H9 (cell line): ENCODE data around the gene ALDH3A2. TPM values are rescaled to one million over a fixed set of nuclear protein-coding genes. Genes with fewer than 3 reads are reported as not detected.

Experiments
- DNase-seq: peaks from one replicate; pipeline ENCODE4 v3.0.0-alpha.2; 2017
- H2AFZ ChIP-seq: one replicate; pipeline ENCODE4 v1.6.1; 2013; ENCODE audit warnings: mild to moderate bottlenecking, low read length, control low read depth, moderate library complexity
- H2AK5ac ChIP-seq: 2 replicates; pipeline ENCODE4 v1.6.1; 2013; ENCODE audit warnings: low read length, control low read depth, mixed read lengths; ENCODE audit not compliant: insufficient read length
- H2BK120ac ChIP-seq: one replicate; pipeline ENCODE4 v1.6.1; 2013; ENCODE audit warnings: low read depth, mild to moderate bottlenecking, low read length, control low read depth, inconsistent platforms; ENCODE audit not compliant: poor library complexity, severe bottlenecking
- H2BK12ac ChIP-seq: 2 replicates; pipeline ENCODE4 v1.6.1; 2013; ENCODE audit warnings: low read length, control low read depth, mixed read lengths, low read depth; ENCODE audit not compliant: insufficient read length
- H2BK15ac ChIP-seq: 2 replicates; pipeline ENCODE4 v1.6.1; 2013; ENCODE audit warnings: low read depth, low read length, control low read depth
- H2BK20ac ChIP-seq: one replicate; pipeline ENCODE4 v1.6.1; 2013; ENCODE audit warnings: low read depth, mild to moderate bottlenecking, low read length, control low read depth, inconsistent platforms; ENCODE audit not compliant: poor library complexity, severe bottlenecking
- H2BK5ac ChIP-seq: 2 replicates; pipeline ENCODE4 v1.6.1; 2013; ENCODE audit warnings: low read length, control low read depth, mixed read lengths; ENCODE audit not compliant: insufficient read length
- H3K14ac ChIP-seq: 2 replicates; pipeline ENCODE4 v1.6.1; 2013; ENCODE audit warnings: low read length, control low read depth; ENCODE audit not compliant: insufficient read depth
- H3K18ac ChIP-seq: 2 replicates; pipeline ENCODE4 v1.6.1; 2013; ENCODE audit warnings: low read depth, mild to moderate bottlenecking, mixed read lengths, low read length, control low read depth; ENCODE audit not compliant: insufficient read length
- H3K23ac ChIP-seq: 2 replicates; pipeline ENCODE4 v1.6.1; 2013; ENCODE audit warnings: low read length, control low read depth, mixed read lengths, low read depth; ENCODE audit not compliant: insufficient read length
- H3K23me2 ChIP-seq: 2 replicates; pipeline ENCODE4 v1.6.1; 2013; ENCODE audit warnings: low read depth, mild to moderate bottlenecking, mixed read lengths, low read length, control low read depth; ENCODE audit not compliant: insufficient read length, poor library complexity, severe bottlenecking
- H3K27ac ChIP-seq: 2 replicates; pipeline ENCODE4 v1.5.1; 2013; ENCODE audit warnings: low read length, control low read depth, mixed read lengths, low read depth; ENCODE audit not compliant: insufficient read length
- H3K27me3 ChIP-seq: 2 replicates; pipeline ENCODE4 v1.6.1; 2013; ENCODE audit warnings: low read length, control low read depth, inconsistent platforms; ENCODE audit not compliant: insufficient read depth
- H3K4ac ChIP-seq: 2 replicates; pipeline ENCODE4 v1.6.1; 2013; ENCODE audit warnings: low read depth, mild to moderate bottlenecking, control low read depth, inconsistent platforms, low read length, moderate library complexity
- H3K4me1 ChIP-seq: 2 replicates; pipeline ENCODE4 v1.6.1; 2013; ENCODE audit warnings: low read length, control low read depth, inconsistent platforms; ENCODE audit not compliant: insufficient read depth
- H3K4me2 ChIP-seq: 2 replicates; pipeline ENCODE4 v1.6.1; 2013; ENCODE audit warnings: low read length, control low read depth, mixed read lengths; ENCODE audit not compliant: insufficient read length, insufficient read depth
- H3K56ac ChIP-seq: 2 replicates; pipeline ENCODE4 v1.6.1; 2013; ENCODE audit warnings: low read depth, mild to moderate bottlenecking, mixed read lengths, low read length, control low read depth; ENCODE audit not compliant: insufficient read length
- H3K79me1 ChIP-seq: 2 replicates; pipeline ENCODE4 v1.6.1; 2013; ENCODE audit warnings: low read depth, mild to moderate bottlenecking, moderate library complexity, low read length, control low read depth, inconsistent platforms; ENCODE audit not compliant: insufficient read depth, poor library complexity, severe bottlenecking
- H3K79me2 ChIP-seq: 2 replicates; pipeline ENCODE4 v1.6.1; 2013; ENCODE audit warnings: low read length, control low read depth, inconsistent platforms; ENCODE audit not compliant: insufficient read depth
- H3K9ac ChIP-seq: 2 replicates; pipeline ENCODE4 v1.6.1; 2013; ENCODE audit warnings: low read length, control low read depth, mixed read lengths; ENCODE audit not compliant: insufficient read length; ENCODE audit errors: extremely low read depth
- H3K9me3 ChIP-seq: one replicate; pipeline ENCODE4 v1.6.1; 2013; ENCODE audit warnings: low read depth, low read length, inconsistent platforms; ENCODE audit not compliant: control insufficient read depth
- H3T11ph ChIP-seq: one replicate; pipeline ENCODE4 v1.6.1; 2013; ENCODE audit warnings: mild to moderate bottlenecking, low read length, control low read depth, inconsistent platforms
- H4K20me1 ChIP-seq: one replicate; pipeline ENCODE4 v1.6.1; 2013; ENCODE audit not compliant: control insufficient read depth, insufficient read length, insufficient read depth
- H4K5ac ChIP-seq: 2 replicates; pipeline ENCODE4 v1.6.1; 2013; ENCODE audit warnings: low read depth, mild to moderate bottlenecking, mixed read lengths, low read length, control low read depth; ENCODE audit not compliant: insufficient read length
- H4K8ac ChIP-seq: replicated peaks from 2 replicates; pipeline ENCODE4 v1.6.1; 2013; ENCODE audit warnings: low read length, control low read depth, mixed read lengths, low read depth; ENCODE audit not compliant: insufficient read length
- H4K91ac ChIP-seq: 2 replicates; pipeline ENCODE4 v1.6.1; 2013; ENCODE audit warnings: low read depth, mild to moderate bottlenecking, moderate library complexity, mixed read lengths, low read length, control low read depth; ENCODE audit not compliant: insufficient read length
- H3K27ac Mint-ChIP-seq, 3 experiments: 2 replicates in 2 of 3; 3 replicates in 1 of 3; pipeline ENCODE4 v1.8.0; 2020 to 2021; ENCODE audit warnings: mixed read lengths in 3 of 3, mild to moderate bottlenecking in 1 of 3, moderate library complexity in 1 of 3
- H3K27me3 Mint-ChIP-seq: 2 replicates; pipeline ENCODE4 v1.8.0; 2021; ENCODE audit warnings: low read depth, mild to moderate bottlenecking, moderate library complexity, mixed read lengths
- H3K36me3 Mint-ChIP-seq, 3 experiments: 2 replicates in 2 of 3; 3 replicates in 1 of 3; pipeline ENCODE4 v1.8.0; 2020 to 2021; ENCODE audit warnings: low read depth in 3 of 3, mixed read lengths in 3 of 3; ENCODE audit not compliant: insufficient read depth in 1 of 3
- H3K4me1 Mint-ChIP-seq, 2 experiments: 2 replicates each; pipeline ENCODE4 v1.8.0; 2020; ENCODE audit warnings: mixed read lengths in 2 of 2
- H3K4me3 Mint-ChIP-seq, 2 experiments: 2 replicates in 1 of 2; 3 replicates in 1 of 2; pipeline ENCODE4 v1.8.0; 2020 to 2021; ENCODE audit warnings: mild to moderate bottlenecking in 2 of 2, mixed read lengths in 2 of 2, moderate library complexity in 1 of 2
- H3K9me3 Mint-ChIP-seq, 2 experiments: 2 replicates in 1 of 2; 3 replicates in 1 of 2; pipeline ENCODE4 v1.8.0; 2020; ENCODE audit warnings: mild to moderate bottlenecking in 2 of 2, mixed read lengths in 2 of 2, moderate library complexity in 1 of 2
- WGBS: extraction: QIAGEN DNeasy Blood & Tissue Kit; methylation state at CpG from one replicate; pipeline ENCODE4 v1.1.7; 2013; ENCODE audit warnings: missing lambda C conversion rate, low lambda C conversion rate, mixed read lengths; ENCODE audit not compliant: insufficient read length; ENCODE audit errors: extremely low coverage; 5-methylcytosine and 5-hydroxymethylcytosine counted together
- total RNA-seq: library from RNA; stranded (reverse); gene quantifications from 2 replicates; pipeline ENCODE4 v1.2.1, GENCODE V29; 2021
- TF ChIP-seq, protein P1 (sequence below): fragments of 200-600 bp; sonication (generic); conservative IDR thresholded peaks from 3 replicates; pipeline ENCODE4 v1.8.0; 2021; ENCODE audit warnings: antibody characterized with exemption, mild to moderate bottlenecking

ALDH3A2 gene
- total RNA-seq, 1 experiment from 2014 or later: 100 TPM

DNA sequence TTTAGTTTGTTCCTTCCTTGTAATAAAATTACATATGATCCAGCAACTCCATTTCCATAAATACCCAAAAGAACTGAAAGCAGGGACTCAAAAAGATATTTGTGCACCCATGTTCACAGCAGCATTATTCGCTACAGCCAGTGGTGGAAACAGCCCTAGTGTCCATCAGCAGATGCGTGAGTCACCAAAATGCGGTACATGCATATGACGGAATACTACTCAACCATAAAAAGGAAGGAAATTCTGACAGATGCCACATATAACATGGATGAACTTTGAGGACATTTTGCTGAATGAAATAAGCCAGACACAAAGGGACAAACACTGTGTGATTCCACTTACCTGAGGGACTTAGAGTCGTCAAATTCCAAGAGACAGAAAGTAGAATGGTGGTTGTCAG lies 76.9 kb downstream of the ALDH3A2 start:
- no peak overlapping the region for H2BK12ac ChIP-seq
- no peak overlapping the region for H2BK20ac ChIP-seq
- H3K14ac ChIP-seq: no peak overlapping the region
- peaks cover 3% of the 10 kb centered on the region for H3K27me3 Mint-ChIP-seq
- no peak overlapping the region for H4K5ac ChIP-seq
- H3K27ac ChIP-seq: no peak overlapping the region
- H3K56ac ChIP-seq: no peak overlapping the region
- peaks cover 0 to 6% of the 10 kb centered on the region in 2 experiments; a peak in 2 of 4 replicates for H3K4me1 Mint-ChIP-seq
- no peaks in the 10 kb centered on the region for H3K23me2 ChIP-seq
- H3K4ac ChIP-seq: no peak overlapping the region
- TF ChIP-seq, protein P1, sequence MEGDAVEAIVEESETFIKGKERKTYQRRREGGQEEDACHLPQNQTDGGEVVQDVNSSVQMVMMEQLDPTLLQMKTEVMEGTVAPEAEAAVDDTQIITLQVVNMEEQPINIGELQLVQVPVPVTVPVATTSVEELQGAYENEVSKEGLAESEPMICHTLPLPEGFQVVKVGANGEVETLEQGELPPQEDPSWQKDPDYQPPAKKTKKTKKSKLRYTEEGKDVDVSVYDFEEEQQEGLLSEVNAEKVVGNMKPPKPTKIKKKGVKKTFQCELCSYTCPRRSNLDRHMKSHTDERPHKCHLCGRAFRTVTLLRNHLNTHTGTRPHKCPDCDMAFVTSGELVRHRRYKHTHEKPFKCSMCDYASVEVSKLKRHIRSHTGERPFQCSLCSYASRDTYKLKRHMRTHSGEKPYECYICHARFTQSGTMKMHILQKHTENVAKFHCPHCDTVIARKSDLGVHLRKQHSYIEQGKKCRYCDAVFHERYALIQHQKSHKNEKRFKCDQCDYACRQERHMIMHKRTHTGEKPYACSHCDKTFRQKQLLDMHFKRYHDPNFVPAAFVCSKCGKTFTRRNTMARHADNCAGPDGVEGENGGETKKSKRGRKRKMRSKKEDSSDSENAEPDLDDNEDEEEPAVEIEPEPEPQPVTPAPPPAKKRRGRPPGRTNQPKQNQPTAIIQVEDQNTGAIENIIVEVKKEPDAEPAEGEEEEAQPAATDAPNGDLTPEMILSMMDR: no peak
- H2AK5ac ChIP-seq: no peak overlapping the region
- H3K23ac ChIP-seq: no peak overlapping the region
- H4K8ac ChIP-seq: no peak overlapping the region
- H3K27ac Mint-ChIP-seq: no peak overlapping the region
- no peak overlapping the region for H2BK120ac ChIP-seq
- H3K79me1 ChIP-seq: no peaks in the 10 kb centered on the region
- no peak overlapping the region for H3K4me2 ChIP-seq
- H3K18ac ChIP-seq: no peak overlapping the region
- H3K4me1 ChIP-seq: no peaks in the 10 kb centered on the region
- H4K91ac ChIP-seq: no peak overlapping the region
- H3K36me3 Mint-ChIP-seq: no peaks in the 10 kb centered on the region
- no peaks in the 10 kb centered on the region for H4K20me1 ChIP-seq
- WGBS: no CpG with 5 or more reads among the region's 5 CpGs
- H2BK15ac ChIP-seq: no peak overlapping the region
- no peak for DNase-seq
- H3K4me3 Mint-ChIP-seq: no peak overlapping the region
- H2BK5ac ChIP-seq: no peak overlapping the region
- no peak overlapping the region for H3K9ac ChIP-seq
- no peaks in the 10 kb centered on the region for H3K9me3 ChIP-seq
- H3K9me3 Mint-ChIP-seq: no peaks in the 10 kb centered on the region
- no peak overlapping the region for H3T11ph ChIP-seq
- H2AFZ ChIP-seq: no peak overlapping the region
- no peaks in the 10 kb centered on the region for H3K79me2 ChIP-seq
- H3K27me3 ChIP-seq: no peaks in the 10 kb centered on the region
